ENCODE results near the gene SUV39H1.
"Not testable (repeated sequence)": the region's sequence is repeated elsewhere in the genome, so short reads cannot be mapped to it uniquely, and the experiment has no call there.

SUV39H1 gene

GRCh38 chrX:48676893-48677270 lies 19.7 kb upstream of the SUV39H1 start:
- no peak for TF ChIP-seq CTCF (IDR thresholded peaks at IDR 0.05)
- H3K4me3 ChIP-seq (ENCODE audit: low read depth in 1 of 2, low read length in 1 of 2), result peak overlapping the region; percentile 70 to 83

GRCh38 chrX:48677516-48677915 lies 19.0 kb upstream of the SUV39H1 start:
- peaks cover 62 to 69% of the 10 kb centered on the region in 2 experiments for H3K4me1 ChIP-seq (ENCODE audit: control insufficient read depth in 1 of 2, insufficient read depth in 1 of 2, low read depth in 1 of 2, low read length in 1 of 2)
- peak overlapping the region; percentile 94 for H3K27ac ChIP-seq
- H3K4me3 ChIP-seq (ENCODE audit: low read depth in 1 of 2, low read length in 1 of 2), result peak overlapping the region; percentile 70 to 83
- no peaks in the 10 kb centered on the region for H3K36me3 ChIP-seq
- TF ChIP-seq CTCF (IDR thresholded peaks at IDR 0.05), result no peak
- no peaks in the 10 kb centered on the region for H3K27me3 ChIP-seq
- no peaks in the 10 kb centered on the region for H3K9me3 ChIP-seq

More at GRCh38 chrX:48676893-48677270, 19.7 kb upstream of the SUV39H1 start:
- Histone ChIP-seq H3K9me3 (no peaks in the 10 kb centered on the region), H3K4me1 (ENCODE audit: control insufficient read depth in 1 of 2, insufficient read depth in 1 of 2, low read depth in 1 of 2, low read length in 1 of 2) (peaks cover 56 to 62% of the 10 kb centered on the region in 2 experiments), H3K27ac (peak overlapping the region; percentile 94), H3K36me3 (no peaks in the 10 kb centered on the region), H3K27me3 (no peaks in the 10 kb centered on the region)

GRCh38 chrX:48680467-48680866 lies 16.1 kb upstream of the SUV39H1 start:
- H3K4me1 ChIP-seq (ENCODE audit: control insufficient read depth in 1 of 2, insufficient read depth in 1 of 2, low read depth in 1 of 2, low read length in 1 of 2), result peaks cover 66 to 86% of the 10 kb centered on the region in 2 experiments
- peak overlapping the region; percentile 99 for H3K27ac ChIP-seq
- H3K9me3 ChIP-seq, H3K36me3 ChIP-seq, H3K27me3 ChIP-seq: not testable (repeated sequence)
- H3K4me3 ChIP-seq (ENCODE audit: low read depth in 1 of 2, low read length in 1 of 2), result peak overlapping the region; percentile 14 to 37

- Histone ChIP-seq H3K4me3 (ENCODE audit: low read depth in 1 of 2, low read length in 1 of 2) (peak overlapping the region; percentile 14 to 37), H3K27ac (peak overlapping the region; percentile 99), H3K4me1 (ENCODE audit: control insufficient read depth in 1 of 2, insufficient read depth in 1 of 2, low read depth in 1 of 2, low read length in 1 of 2) (peaks cover 66 to 86% of the 10 kb centered on the region in 2 experiments)
- H3K9me3 ChIP-seq, H3K36me3 ChIP-seq, H3K27me3 ChIP-seq: not testable (repeated sequence)
Measured at GRCh38 chrX:48680925-48681324, 15.6 kb upstream of the SUV39H1 start.

GRCh38 chrX:48681539-48682183 lies 14.9 kb upstream of the SUV39H1 start:
- no peak for TF ChIP-seq CTCF (IDR thresholded peaks at IDR 0.05)
- Histone ChIP-seq H3K4me3 (ENCODE audit: low read depth in 1 of 2, low read length in 1 of 2) (no peak overlapping the region), H3K27ac (peak overlapping the region; percentile 99), H3K9me3 (no peaks in the 10 kb centered on the region), H3K4me1 (ENCODE audit: control insufficient read depth in 1 of 2, insufficient read depth in 1 of 2, low read depth in 1 of 2, low read length in 1 of 2) (peaks cover 72 to 92% of the 10 kb centered on the region in 2 experiments), H3K36me3 (peaks cover 16% of the 10 kb centered on the region), H3K27me3 (no peaks in the 10 kb centered on the region)

- Histone ChIP-seq H3K27ac (peak overlapping the region; percentile 99), H3K4me3 (ENCODE audit: low read depth in 1 of 2, low read length in 1 of 2) (peak overlapping the region; percentile 68 to 86), H3K36me3 (peaks cover 27% of the 10 kb centered on the region), H3K4me1 (ENCODE audit: control insufficient read depth in 1 of 2, insufficient read depth in 1 of 2, low read depth in 1 of 2, low read length in 1 of 2) (peaks cover 77 to 95% of the 10 kb centered on the region in 2 experiments)
- H3K9me3 ChIP-seq, H3K27me3 ChIP-seq: not testable (repeated sequence)
Measured at GRCh38 chrX:48682795-48683194, 13.7 kb upstream of the SUV39H1 start.

GRCh38 chrX:48683411-48683982 lies 13.0 kb upstream of the SUV39H1 start, which contains the start of gene WAS:
Gene WAS (plus strand): TSS chrX:48683799. CDS start chrX:48683854, 55 bp downstream.
- Histone ChIP-seq H3K27ac (peak within 1 kb of the TSS; percentile 99), H3K9me3 (no peaks in the 10 kb centered on the region), H3K4me1 (ENCODE audit: control insufficient read depth in 1 of 2, insufficient read depth in 1 of 2, low read depth in 1 of 2, low read length in 1 of 2) (peaks cover 70 to 94% of the 10 kb centered on the region in 2 experiments), H3K4me3 (ENCODE audit: low read depth in 1 of 2, low read length in 1 of 2) (peak within 1 kb of the TSS; percentile 68 to 86), H3K36me3 (peaks cover 34% of the 10 kb centered on the region), H3K27me3 (no peaks in the 10 kb centered on the region)
- TF ChIP-seq CTCF (IDR thresholded peaks at IDR 0.05), result peak; percentile 10
